ENCODE data around the gene CTPS2. TPM values are rescaled to one million over a fixed set of nuclear protein-coding genes. Genes with fewer than 3 reads are reported as not detected.
A peak's percentile ranks its signal among the peaks of the same experiment; 100 is the strongest.
"Not testable (repeated sequence)": the region's sequence is repeated elsewhere in the genome, so short reads cannot be mapped to it uniquely, and the experiment has no call there.

The CTPS2 gene
- 4.9 TPM for total RNA-seq
- long read RNA-seq, transcript CTPS2-201 (19 exons, 3,629 nt): major isoform, 8 of 12 reads
- long read RNA-seq, partial matches to known transcripts: 0 of 12 reads
- long read RNA-seq, other reads (novel, unspliced or antisense): 3 of 12 reads

- Histone ChIP-seq H3K27me3 (ENCODE audit: low read depth) (no peaks in the 10 kb centered on the region), H3K9me3 (replicated peaks) (no peaks in the 10 kb centered on the region), H3K4me3 (peak within 1 kb of the TSS; percentile 84), H3K36me3 (no peaks in the 10 kb centered on the region), H3K4me1 (peaks cover 2% of the 10 kb centered on the region), H3K27ac (replicated peaks) (peak within 1 kb of the TSS; percentile 83)
- TF ChIP-seq, protein P1, sequence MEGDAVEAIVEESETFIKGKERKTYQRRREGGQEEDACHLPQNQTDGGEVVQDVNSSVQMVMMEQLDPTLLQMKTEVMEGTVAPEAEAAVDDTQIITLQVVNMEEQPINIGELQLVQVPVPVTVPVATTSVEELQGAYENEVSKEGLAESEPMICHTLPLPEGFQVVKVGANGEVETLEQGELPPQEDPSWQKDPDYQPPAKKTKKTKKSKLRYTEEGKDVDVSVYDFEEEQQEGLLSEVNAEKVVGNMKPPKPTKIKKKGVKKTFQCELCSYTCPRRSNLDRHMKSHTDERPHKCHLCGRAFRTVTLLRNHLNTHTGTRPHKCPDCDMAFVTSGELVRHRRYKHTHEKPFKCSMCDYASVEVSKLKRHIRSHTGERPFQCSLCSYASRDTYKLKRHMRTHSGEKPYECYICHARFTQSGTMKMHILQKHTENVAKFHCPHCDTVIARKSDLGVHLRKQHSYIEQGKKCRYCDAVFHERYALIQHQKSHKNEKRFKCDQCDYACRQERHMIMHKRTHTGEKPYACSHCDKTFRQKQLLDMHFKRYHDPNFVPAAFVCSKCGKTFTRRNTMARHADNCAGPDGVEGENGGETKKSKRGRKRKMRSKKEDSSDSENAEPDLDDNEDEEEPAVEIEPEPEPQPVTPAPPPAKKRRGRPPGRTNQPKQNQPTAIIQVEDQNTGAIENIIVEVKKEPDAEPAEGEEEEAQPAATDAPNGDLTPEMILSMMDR (IDR thresholded peaks at IDR 0.05; ENCODE audit: borderline replicate concordance): peak; percentile 30
- intact Hi-C loops (cut with micrococcal nuclease): no loop called here
- peak; percentile 58 for DNase-seq
These were observed at the start of gene CTPS2 for GRCh38 chrX:16712548-16713155. TSS of gene CTPS2 (minus strand) at chrX:16712669. CDS start at chrX:16702902, 9,767 bp downstream.

- H3K4me3 ChIP-seq; H3K4me1 ChIP-seq; DNase-seq; H3K9me3 ChIP-seq (replicated peaks); H3K27ac ChIP-seq (replicated peaks); H3K27me3 ChIP-seq (ENCODE audit: low read depth); intact Hi-C loops (cut with micrococcal nuclease): not testable (repeated sequence)
- peaks cover 35% of the 10 kb centered on the region for H3K36me3 ChIP-seq
These were observed 49.0 kb upstream of the CTPS2 start for GRCh38 chrX:16761500-16761899.

- TF ChIP-seq, protein P1 (IDR thresholded peaks at IDR 0.05; ENCODE audit: borderline replicate concordance): no peak
- Histone ChIP-seq H3K4me3 (no peak overlapping the region), H3K9me3 (replicated peaks) (no peaks in the 10 kb centered on the region), H3K27me3 (ENCODE audit: low read depth) (no peaks in the 10 kb centered on the region), H3K36me3 (peaks cover 54% of the 10 kb centered on the region), H3K27ac (replicated peaks) (no peak overlapping the region), H3K4me1 (no peaks in the 10 kb centered on the region)
- DNase-seq: no peak
- intact Hi-C loops (cut with micrococcal nuclease): no loop called here
These were observed 44.3 kb upstream of the CTPS2 start for GRCh38 chrX:16756724-16757123.

- intact Hi-C loops (cut with micrococcal nuclease): no loop called here
- no peaks in the 10 kb centered on the region for H3K9me3 ChIP-seq (replicated peaks)
- H3K36me3 ChIP-seq: peaks cover 42% of the 10 kb centered on the region
- no peak for DNase-seq
- H3K4me3 ChIP-seq: no peak overlapping the region
- H3K4me1 ChIP-seq: no peaks in the 10 kb centered on the region
- no peak overlapping the region for H3K27ac ChIP-seq (replicated peaks)
- TF ChIP-seq, protein P1 (IDR thresholded peaks at IDR 0.05; ENCODE audit: borderline replicate concordance): no peak
- no peaks in the 10 kb centered on the region for H3K27me3 ChIP-seq (ENCODE audit: low read depth)
These were observed 41.5 kb upstream of the CTPS2 start for GRCh38 chrX:16754019-16754418.

- no peaks in the 10 kb centered on the region for H3K27me3 ChIP-seq (ENCODE audit: low read depth)
- intact Hi-C loops (cut with micrococcal nuclease): no loop called here
- TF ChIP-seq, protein P1 (IDR thresholded peaks at IDR 0.05; ENCODE audit: borderline replicate concordance): no peak
- DNase-seq: no peak
- H3K4me3 ChIP-seq: no peak overlapping the region
- H3K4me1 ChIP-seq: no peaks in the 10 kb centered on the region
- no peaks in the 10 kb centered on the region for H3K9me3 ChIP-seq (replicated peaks)
- H3K27ac ChIP-seq (replicated peaks): no peak overlapping the region
- peaks cover 26% of the 10 kb centered on the region for H3K36me3 ChIP-seq
These were observed 37.7 kb upstream of the CTPS2 start for GRCh38 chrX:16750136-16750535.

GRCh38 chrX:16748425-16748824, 36.0 kb upstream of the CTPS2 start:
- no peaks in the 10 kb centered on the region for H3K4me1 ChIP-seq
- no peak overlapping the region for H3K4me3 ChIP-seq
- intact Hi-C loops (cut with micrococcal nuclease): no loop called here
- DNase-seq: no peak
- no peaks in the 10 kb centered on the region for H3K27me3 ChIP-seq (ENCODE audit: low read depth)
- peaks cover 36% of the 10 kb centered on the region for H3K36me3 ChIP-seq
- H3K9me3 ChIP-seq (replicated peaks): no peaks in the 10 kb centered on the region
- TF ChIP-seq, protein P1 (IDR thresholded peaks at IDR 0.05; ENCODE audit: borderline replicate concordance): no peak
- no peak overlapping the region for H3K27ac ChIP-seq (replicated peaks)

All from left ventricle myocardium inferior (tissue), 1 donor.